Right lung (tissue), 5 donors: ENCODE results near the gene KRTAP2-1. TPM values are rescaled to one million over a fixed set of nuclear protein-coding genes. Genes with fewer than 3 reads are reported as not detected.
"Not testable (repeated sequence)": the region's sequence is repeated elsewhere in the genome, so short reads cannot be mapped to it uniquely, and the experiment has no call there.

Experiments used
- DNase-seq, 2 donors: peaks; one replicate each; pipeline ENCODE4 v3.0.0-alpha.2; 2013
- polyA plus RNA-seq, 5 donors: library from polyadenylated mRNA; unstranded; fragments of 120-200 nt; gene quantifications; one replicate each; pipeline versions ENCODE4 v1.2.1 to v1.2.3, GENCODE V29; 2013; ENCODE audit warnings: inconsistent platforms in 1 of 5, low replicate concordance in 1 of 5; ENCODE audit not compliant: insufficient read length in 5 of 5, insufficient read depth in 1 of 5

Gene KRTAP2-1
- polyA plus RNA-seq, 5 donors = not detected

GRCh38 chr17:41058741-41059140 is 11.6 kb upstream of the KRTAP2-1 start:
- no peak for DNase-seq

- DNase-seq = no peak
These were observed 10.4 kb upstream of the KRTAP2-1 start for GRCh38 chr17:41057547-41057946.

GRCh38 chr17:41055130-41055529 is 8.0 kb upstream of the KRTAP2-1 start, which contains the start of gene KRTAP2-2:
Gene KRTAP2-2, minus strand, starts transcription at chr17:41055230. Its CDS starts 19 bp downstream, at chr17:41055211.
- DNase-seq = not testable (repeated sequence)

- not testable (repeated sequence) for DNase-seq
These were observed 7.4 kb upstream of the KRTAP2-1 start for GRCh38 chr17:41054556-41054955.

GRCh38 chr17:41054025-41054424 is 6.9 kb upstream of the KRTAP2-1 start:
- DNase-seq = no peak

- DNase-seq = no peak
These were observed 5.5 kb upstream of the KRTAP2-1 start for GRCh38 chr17:41052566-41052965.

GRCh38 chr17:41049110-41049509 is 2.0 kb upstream of the KRTAP2-1 start:
- no peak for DNase-seq

GRCh38 chr17:41048441-41048840 is 1.3 kb upstream of the KRTAP2-1 start:
- DNase-seq = no peak

- no peak for DNase-seq
These were observed 4.2 kb downstream of the KRTAP2-1 start for GRCh38 chr17:41042953-41043352.

GRCh38 chr17:41040783-41041571 is 6.1 kb downstream of the KRTAP2-1 start, which contains the start of gene KRTAP1-1:
Gene KRTAP1-1, minus strand, starts transcription at chr17:41041450. Its CDS starts 53 bp downstream, at chr17:41041397.
- not testable (repeated sequence) for DNase-seq

GRCh38 chr17:41037853-41038350 is 9.2 kb downstream of the KRTAP2-1 start:
- DNase-seq = no peak

- DNase-seq = not testable (repeated sequence)
These were observed 12.7 kb downstream of the KRTAP2-1 start, which contains the start of gene KRTAP1-3 for GRCh38 chr17:41034346-41034935. Gene KRTAP1-3, minus strand, starts transcription at chr17:41034874. Its CDS starts 53 bp downstream, at chr17:41034821.

GRCh38 chr17:41029633-41030245 is 17.4 kb downstream of the KRTAP2-1 start, which contains the start of gene KRTAP1-4:
Gene KRTAP1-4, minus strand, starts transcription at chr17:41030195. Its CDS starts 117 bp downstream, at chr17:41030078.
- no peak for DNase-seq

- no peak for DNase-seq
These were observed 20.2 kb downstream of the KRTAP2-1 start, which contains the start of gene KRTAP1-5 for GRCh38 chr17:41026715-41027471. Gene KRTAP1-5, minus strand, starts transcription at chr17:41027208. Its CDS starts 53 bp downstream, at chr17:41027155.

GRCh38 chr17:41024697-41025096 is 22.4 kb downstream of the KRTAP2-1 start:
- no peak for DNase-seq

- DNase-seq = no peak
These were observed 26.8 kb downstream of the KRTAP2-1 start for GRCh38 chr17:41020336-41020735.

GRCh38 chr17:41019415-41019814 is 27.7 kb downstream of the KRTAP2-1 start:
- DNase-seq = no peak

- no peak for DNase-seq
These were observed 28.6 kb downstream of the KRTAP2-1 start for GRCh38 chr17:41018541-41018940.

GRCh38 chr17:41016578-41017215 is 30.4 kb downstream of the KRTAP2-1 start:
- no peak for DNase-seq

- no peak for DNase-seq
These were observed 31.7 kb downstream of the KRTAP2-1 start for GRCh38 chr17:41015454-41015853.

- DNase-seq = no peak
These were observed 33.5 kb downstream of the KRTAP2-1 start for GRCh38 chr17:41013606-41014005.
